Neuronal stem cell (in vitro differentiated cells): ENCODE results near the gene EED. TPM values are rescaled to one million over a fixed set of nuclear protein-coding genes. Genes with fewer than 3 reads are reported as not detected.

Experiments used
- small RNA-seq: library from polyadenylated mRNA; stranded (forward); fragments of <200 nt; extraction: miRNeasy Mini kit (QIAGEN cat#:217004); gene quantifications from one replicate; pipeline ENCODE3, GENCODE V24; 2013; ENCODE audit not compliant: insufficient read depth

Gene EED

Small RNA genes lying within 50 kb of the gene (small RNA-seq; reads per million reads assigned to genes)
- not detected for gene RF00017
- not detected for gene RN7SL225P
